Activated B cell treated with CpG ODN at 0.5 μM for 24 hours (primary cell): ENCODE measurements around the gene HGFAC. TPM values are rescaled to one million over a fixed set of nuclear protein-coding genes. Genes with fewer than 3 reads are reported as not detected.

Source experiments
- ATAC-seq: fragments of 200-7000 bp; cut with Tn5 transposase; one replicate; pipeline ENCODE4 v1.10.0; 2021; ENCODE audit warnings: low read depth, mild to moderate bottlenecking, moderate library complexity
- CTCF ChIA-PET: fragments of 350-600 bp; sonication (Branson Sonifier 250); formaldehyde crosslinking; loops from one replicate; lab custom pipeline; 2021; ENCODE audit warnings: antibody characterized with exemption; lab: Charles Lee
- POLR2A ChIA-PET: fragments of 350-600 bp; sonication (Branson Sonifier 250); formaldehyde crosslinking; loops from one replicate; lab custom pipeline; 2021; ENCODE audit warnings: antibody characterized with exemption; lab: Charles Lee
- DNase-seq: peaks from one replicate; pipeline ENCODE4 v3.0.0; 2022
- H3K27ac Mint-ChIP-seq: one replicate; pipeline ENCODE4 v1.8.0; 2020; ENCODE audit warnings: mixed read lengths
- H3K27me3 Mint-ChIP-seq: one replicate; pipeline ENCODE4 v1.8.0; 2021; ENCODE audit warnings: mixed read lengths
- H3K36me3 Mint-ChIP-seq: one replicate; pipeline ENCODE4 v1.8.0; 2021; ENCODE audit warnings: low read depth, mixed read lengths
- H3K4me1 Mint-ChIP-seq: one replicate; pipeline ENCODE4 v1.8.0; 2021; ENCODE audit warnings: mixed read lengths
- H3K4me3 Mint-ChIP-seq: one replicate; pipeline ENCODE4 v1.8.0; 2020; ENCODE audit warnings: mild to moderate bottlenecking, mixed read lengths
- H3K9me3 Mint-ChIP-seq: one replicate; pipeline ENCODE4 v1.8.0; 2020; ENCODE audit warnings: mixed read lengths
- CTCF ChIP-seq: fragments of 200-600 bp; IDR thresholded peaks from one replicate; pipeline ENCODE4 v1.8.0; 2022; ENCODE audit warnings: antibody characterized with exemption, mild to moderate bottlenecking
- intact Hi-C: fragments of 100-400 bp; cut with micrococcal nuclease; formaldehyde crosslinking; loops from one replicate; pipeline ENCODE4 v1.15.1; 2024
- total RNA-seq: library from RNA; stranded (reverse); gene quantifications from 2 replicates; pipeline ENCODE4 v1.2.3, GENCODE V29; 2022

Gene HGFAC
- not detected in 2 replicates for total RNA-seq

- CTCF ChIA-PET: interaction anchor here (0.8 to 2.5 kb wide), 4 partner anchors 23 to 98 kb away, joined by 3 to 22 read pairs (median 4); no protein-coding TSS in a partner anchor
- Mint-ChIP-seq H3K36me3 (no peaks in the 10 kb centered on the region), H3K9me3 (no peaks in the 10 kb centered on the region), H3K27me3 (no peaks in the 10 kb centered on the region), H3K27ac (no peak within 1 kb of the TSS), H3K4me3 (no peak within 1 kb of the TSS), H3K4me1 (no peaks in the 10 kb centered on the region)
- TF ChIP-seq CTCF: no peak
- POLR2A ChIA-PET: interaction anchor here (1.2 kb wide), 1 partner anchor 81 kb away, joined by 3 read pairs; no protein-coding TSS in a partner anchor
- ATAC-seq (no peak), DNase-seq (no peak)
- intact Hi-C loops: loop anchor here (2.0 to 10.0 kb wide), 2 partner anchors 39 to 217 kb away; no protein-coding TSS in a partner anchor
Observed at GRCh38 chr4:3441501-3442459, at the start of gene HGFAC. TSS of gene HGFAC (plus strand) at chr4:3441968. CDS start at chr4:3442002, 34 bp downstream.

- ChIA-PET CTCF (no interaction called here), POLR2A (interaction anchor here (0.6 kb wide), 1 partner anchor 103 kb away, joined by 3 read pairs; no protein-coding TSS in a partner anchor)
- Mint-ChIP-seq H3K36me3 (no peaks in the 10 kb centered on the region), H3K27ac (no peak overlapping the region), H3K4me3 (no peak overlapping the region), H3K27me3 (peaks cover 3% of the 10 kb centered on the region), H3K4me1 (peaks cover 30% of the 10 kb centered on the region), H3K9me3 (no peaks in the 10 kb centered on the region)
- intact Hi-C loops: no loop called here
- no peak for TF ChIP-seq CTCF
- DNase-seq (no peak), ATAC-seq (no peak)
Observed at GRCh38 chr4:3392321-3392720, 49.4 kb upstream of the HGFAC start.

DNA sequence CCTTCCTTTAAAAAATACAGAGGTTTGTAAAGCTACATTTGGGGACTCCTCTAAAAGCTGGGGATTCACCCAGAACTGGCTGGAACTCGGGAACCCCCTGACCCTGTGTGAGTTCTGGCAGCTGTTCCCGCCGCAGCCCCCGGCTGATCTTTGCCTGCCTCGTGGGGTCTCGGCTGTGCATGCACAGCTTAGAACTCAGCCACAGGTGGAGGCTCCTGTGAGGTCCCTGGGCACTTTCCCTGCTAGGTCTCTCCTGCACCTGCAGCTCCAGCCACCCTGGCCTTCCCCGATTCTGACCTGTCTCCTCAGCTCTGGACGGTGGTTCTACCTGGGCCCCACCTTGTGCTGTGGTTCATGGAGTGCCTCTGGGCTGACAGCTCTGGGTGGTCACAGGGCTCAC is 48.6 kb upstream of the HGFAC start:
- no peaks in the 10 kb centered on the region for H3K36me3 Mint-ChIP-seq
- no peak overlapping the region for H3K4me3 Mint-ChIP-seq
- peaks cover 22% of the 10 kb centered on the region for H3K4me1 Mint-ChIP-seq
- TF ChIP-seq CTCF: no peak
- H3K27me3 Mint-ChIP-seq: peaks cover 3% of the 10 kb centered on the region
- ChIA-PET CTCF (no interaction called here), POLR2A (interaction anchor here (0.5 to 0.9 kb wide), 2 partner anchors 34 to 38 kb away, joined by 3 read pairs; no protein-coding TSS in a partner anchor)
- H3K27ac Mint-ChIP-seq: no peak overlapping the region
- ATAC-seq (no peak), DNase-seq (no peak)
- intact Hi-C loops: no loop called here
- H3K9me3 Mint-ChIP-seq: no peaks in the 10 kb centered on the region

DNA sequence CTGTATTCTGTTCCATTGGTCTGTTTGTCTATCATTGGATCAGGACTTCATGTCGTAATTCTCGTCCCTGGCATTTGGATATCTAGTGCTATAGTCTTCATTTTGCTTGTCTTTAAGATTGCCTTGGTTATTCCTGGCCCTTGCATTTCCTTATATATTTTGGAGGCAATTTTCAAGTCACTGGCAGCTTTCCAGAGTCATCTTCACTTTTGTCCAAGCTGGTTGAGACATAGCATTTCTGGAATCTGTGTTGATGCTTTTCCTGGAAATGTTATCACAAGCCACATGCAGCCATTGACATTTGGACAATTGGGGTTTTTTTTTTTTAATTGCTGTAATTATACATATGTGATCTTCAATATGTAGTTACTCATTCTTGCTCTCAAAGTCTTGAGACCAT is 45.2 kb upstream of the HGFAC start:
- POLR2A ChIA-PET: no interaction called here

More for the DNA sequence above, 45.2 kb upstream of the HGFAC start:
- H3K36me3 Mint-ChIP-seq: no peaks in the 10 kb centered on the region
- ATAC-seq (no peak), DNase-seq (no peak)
- no peaks in the 10 kb centered on the region for H3K9me3 Mint-ChIP-seq
- no peak for TF ChIP-seq CTCF
- H3K4me1 Mint-ChIP-seq: peaks cover 13% of the 10 kb centered on the region
- H3K4me3 Mint-ChIP-seq: no peak overlapping the region
- intact Hi-C loops: no loop called here
- no peaks in the 10 kb centered on the region for H3K27me3 Mint-ChIP-seq
- H3K27ac Mint-ChIP-seq: no peak overlapping the region
- CTCF ChIA-PET: no interaction called here
